ENCODE results near the gene TRIM48.
"Not testable (repeated sequence)": the region's sequence is repeated elsewhere in the genome, so short reads cannot be mapped to it uniquely, and the experiment has no call there.

TRIM48 gene, protein sequence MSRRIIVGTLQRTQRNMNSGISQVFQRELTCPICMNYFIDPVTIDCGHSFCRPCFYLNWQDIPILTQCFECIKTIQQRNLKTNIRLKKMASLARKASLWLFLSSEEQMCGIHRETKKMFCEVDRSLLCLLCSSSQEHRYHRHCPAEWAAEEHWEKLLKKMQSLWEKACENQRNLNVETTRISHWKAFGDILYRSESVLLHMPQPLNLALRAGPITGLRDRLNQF

DNA sequence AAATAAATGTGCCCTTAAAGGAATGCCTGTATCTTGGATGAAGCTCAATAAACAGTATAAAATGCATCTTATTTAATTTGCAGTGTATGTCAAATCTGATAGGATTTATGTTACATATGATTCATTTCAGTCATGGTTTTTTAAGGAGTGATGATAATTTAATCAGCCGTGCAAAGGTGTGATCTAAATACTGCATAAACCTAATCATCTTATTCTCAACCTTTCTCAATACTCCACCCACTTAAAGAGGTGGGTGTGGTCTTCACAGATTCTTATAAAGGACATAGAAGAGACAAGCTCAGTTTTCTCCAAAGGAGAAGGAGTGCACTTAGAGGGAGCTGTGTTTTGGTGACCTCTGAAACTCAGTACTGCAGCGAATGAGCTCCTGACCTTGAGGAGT, at the start of gene TRIM48:
Gene TRIM48 (plus strand): TSS at position 301 of the 400 bp plus-strand sequence. CDS start 113 bp downstream, outside the sequence.
- DNase-seq, result not testable (repeated sequence)

DNA sequence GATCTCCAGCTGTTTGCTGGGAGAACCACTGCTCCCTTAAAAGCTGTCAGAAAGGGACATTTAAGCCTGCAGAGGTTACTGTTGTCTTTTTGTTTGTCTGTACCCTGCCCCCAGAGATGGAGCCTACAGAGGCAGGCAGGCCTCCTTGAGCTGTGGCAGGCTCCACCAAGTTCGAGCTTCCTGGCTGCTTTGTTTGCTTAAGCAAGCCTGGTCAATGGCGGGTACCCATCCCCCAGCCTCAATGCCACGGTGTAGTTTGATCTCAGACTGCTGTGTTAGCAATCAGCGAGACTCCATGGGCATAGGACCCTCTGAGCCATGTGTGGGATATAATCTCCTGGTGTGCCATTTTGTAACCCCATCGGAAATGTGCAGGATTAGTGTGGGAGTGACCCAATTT, 23.6 kb upstream of the TRIM48 start:
- not testable (repeated sequence) for DNase-seq

DNA sequence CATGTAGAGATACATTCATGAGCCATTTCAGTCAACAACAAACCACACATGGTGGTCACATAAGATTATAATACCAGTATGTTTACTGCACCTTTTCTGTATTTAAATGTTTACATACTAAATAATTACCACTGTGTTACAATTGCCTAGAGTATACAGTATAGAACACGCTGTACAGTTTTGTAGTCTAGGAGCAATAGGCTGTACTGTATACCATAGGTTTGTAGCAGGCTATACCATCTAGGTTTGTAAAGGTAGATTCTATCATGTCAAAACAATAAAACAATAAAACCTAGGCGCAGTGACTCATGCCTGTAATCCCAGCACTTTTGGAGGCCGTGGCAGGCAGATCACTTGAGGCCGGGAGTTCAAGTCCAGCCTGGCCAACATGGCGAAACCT, 1.1 kb downstream of the TRIM48 start:
- DNase-seq, result no peak

All from activated CD4-positive, alpha-beta T cell treated with anti-CD3 and anti-CD28 coated beads, Interleukin-2, amount 50 U/mL, for 16 hours (primary cell).